GM12872 (cell line): Measurements from ENCODE around the gene CHST14.

ENCODE experiments used
- CTCF ChIP-seq: IDR thresholded peaks from 3 replicates; pipeline ENCODE4 v1.5.1; 2011; ENCODE audit warnings: low read depth, mild to moderate bottlenecking, low read length, moderate library complexity; ENCODE audit not compliant: insufficient read depth

The CHST14 gene

GRCh38 chr15:40429068-40429710, 41.6 kb upstream of the CHST14 start:
- TF ChIP-seq CTCF: no peak

GRCh38 chr15:40430271-40430805, 40.4 kb upstream of the CHST14 start:
- TF ChIP-seq CTCF: no peak

- no peak for TF ChIP-seq CTCF
Observed at GRCh38 chr15:40435023-40435709, 35.6 kb upstream of the CHST14 start.

- TF ChIP-seq CTCF: no peak
Observed at GRCh38 chr15:40435710-40436089, 35.1 kb upstream of the CHST14 start.

- no peak for TF ChIP-seq CTCF
Observed at GRCh38 chr15:40436116-40436891, 34.5 kb upstream of the CHST14 start.

- TF ChIP-seq CTCF: no peak
Observed at GRCh38 chr15:40436892-40437751, 33.7 kb upstream of the CHST14 start.
